Neural progenitor cell (in vitro differentiated cells): ENCODE data around the gene LGR4. TPM values are rescaled to one million over a fixed set of nuclear protein-coding genes. Genes with fewer than 3 reads are reported as not detected.

ENCODE experiments used
- DNase-seq: peaks from one replicate; pipeline ENCODE4 v3.0.0-alpha.2; 2016; ENCODE audit warnings: low spot score
- H2AFZ ChIP-seq: fragments of 200-600 bp; sonication (generic); replicated peaks from 2 replicates; pipeline ENCODE4 v1.6.1; 2016; ENCODE audit warnings: antibody characterized with exemption
- H3F3A ChIP-seq: fragments of 200-600 bp; sonication (generic); 2 replicates; pipeline ENCODE4 v1.6.1; 2016; ENCODE audit warnings: antibody characterized with exemption, low read depth
- H3K27ac ChIP-seq: fragments of 200-600 bp; sonication (generic); 2 replicates; pipeline ENCODE4 v1.5.1; 2016; ENCODE audit warnings: mild to moderate bottlenecking
- H3K27me3 ChIP-seq: fragments of 200-600 bp; sonication (generic); 2 replicates; pipeline ENCODE4 v1.6.1; 2016; ENCODE audit warnings: mild to moderate bottlenecking, moderate library complexity
- H3K36me3 ChIP-seq: fragments of 200-600 bp; sonication (generic); 2 replicates; pipeline ENCODE4 v1.5.1; 2016
- H3K4me1 ChIP-seq: fragments of 200-600 bp; sonication (generic); 2 replicates; pipeline ENCODE4 v1.6.1; 2016; ENCODE audit warnings: mixed run types
- H3K4me2 ChIP-seq: fragments of 200-600 bp; sonication (generic); 2 replicates; pipeline ENCODE4 v1.6.1; 2016
- H3K4me3 ChIP-seq: fragments of 200-600 bp; sonication (generic); 2 replicates; pipeline ENCODE4 v1.5.1; 2016
- H3K79me2 ChIP-seq: fragments of 200-600 bp; sonication (generic); 2 replicates; pipeline ENCODE4 v1.6.1; 2016; ENCODE audit warnings: low read depth
- H3K9ac ChIP-seq: fragments of 200-600 bp; sonication (generic); 2 replicates; pipeline ENCODE4 v1.6.1; 2016
- H3K9me3 ChIP-seq: fragments of 200-600 bp; sonication (generic); 2 replicates; pipeline ENCODE4 v1.5.1; 2016; ENCODE audit warnings: low read depth
- H4K20me1 ChIP-seq: fragments of 200-600 bp; sonication (generic); 2 replicates; pipeline ENCODE4 v1.6.1; 2016; ENCODE audit warnings: low read depth
- H3K27ac Mint-ChIP-seq: 3 replicates; pipeline ENCODE4 v1.8.0; 2021; ENCODE audit warnings: mixed read lengths
- H3K27me3 Mint-ChIP-seq: 2 replicates; pipeline ENCODE4 v1.8.0; 2022; ENCODE audit warnings: low read depth, mild to moderate bottlenecking, inconsistent platforms, moderate library complexity, mixed read lengths; ENCODE audit not compliant: insufficient read depth
- H3K36me3 Mint-ChIP-seq: 3 replicates; pipeline ENCODE4 v1.8.0; 2021; ENCODE audit warnings: mixed read lengths
- H3K4me1 Mint-ChIP-seq: 3 replicates; pipeline ENCODE4 v1.8.0; 2021; ENCODE audit warnings: mixed read lengths
- H3K4me3 Mint-ChIP-seq: 3 replicates; pipeline ENCODE4 v1.8.0; 2021; ENCODE audit warnings: mild to moderate bottlenecking, moderate library complexity, mixed read lengths
- H3K9me3 Mint-ChIP-seq: 3 replicates; pipeline ENCODE4 v1.8.0; 2020; ENCODE audit warnings: mixed read lengths
- CTCF ChIP-seq: fragments of 200-600 bp; sonication (generic); IDR thresholded peaks from 2 replicates; pipeline ENCODE4 v1.5.1; 2017; ENCODE audit warnings: antibody characterized with exemption, mild to moderate bottlenecking
- EZH2 ChIP-seq: fragments of 200-600 bp; sonication (generic); IDR thresholded peaks from 2 replicates; pipeline ENCODE4 v1.6.1; 2017; ENCODE audit warnings: antibody characterized with exemption, mild to moderate bottlenecking, moderate library complexity
- EZH2phosphoT487 ChIP-seq: fragments of 200-600 bp; sonication (generic); IDR thresholded peaks from 2 replicates; pipeline ENCODE4 v1.6.1; 2017; ENCODE audit warnings: antibody characterized with exemption
- total RNA-seq: library from RNA; depleted of rRNA; stranded (reverse); fragments of >200 nt; gene quantifications from 2 replicates; pipeline ENCODE4 v1.2.3, GENCODE V29; 2015; ENCODE audit warnings: low replicate concordance

The LGR4 gene
- total RNA-seq, 1 donor from 2014 or later: 274 TPM

GRCh38 chr11:27391331-27392015 lies 81.1 kb downstream of the LGR4 start:
- DNase-seq: peak; percentile 57
- H3K36me3 Mint-ChIP-seq: no peaks in the 10 kb centered on the region
- peaks cover 85% of the 10 kb centered on the region for H3F3A ChIP-seq
- H3K27ac Mint-ChIP-seq: peak overlapping the region; percentile 5
- no peak overlapping the region for H3K9ac ChIP-seq
- H3K4me2 ChIP-seq: peak overlapping the region; percentile 73
- H3K79me2 ChIP-seq: peaks cover 75% of the 10 kb centered on the region
- H3K36me3 ChIP-seq: peaks cover 10% of the 10 kb centered on the region
- H4K20me1 ChIP-seq: peaks cover 23% of the 10 kb centered on the region
- no peaks in the 10 kb centered on the region for H3K27me3 Mint-ChIP-seq
- peaks cover 81% of the 10 kb centered on the region for H3K4me1 Mint-ChIP-seq
- H2AFZ ChIP-seq: no peak overlapping the region
- peak overlapping the region; percentile 97 for H3K27ac ChIP-seq
- peak overlapping the region; percentile 32 for H3K4me3 ChIP-seq
- peaks cover 98% of the 10 kb centered on the region for H3K4me1 ChIP-seq
- no peaks in the 10 kb centered on the region for H3K27me3 ChIP-seq
- no peaks in the 10 kb centered on the region for H3K9me3 Mint-ChIP-seq
- no peak overlapping the region for H3K4me3 Mint-ChIP-seq
- H3K9me3 ChIP-seq: no peaks in the 10 kb centered on the region
- TF ChIP-seq EZH2 (no peak), CTCF (no peak), EZH2phosphoT487 (peak; percentile 44)

- Histone ChIP-seq H3K27me3 (no peaks in the 10 kb centered on the region), H3K4me2 (peak overlapping the region; percentile 73), H2AFZ (no peak overlapping the region), H3K36me3 (peaks cover 18% of the 10 kb centered on the region), H4K20me1 (peaks cover 29% of the 10 kb centered on the region), H3F3A (peaks cover 83% of the 10 kb centered on the region), H3K27ac (peak overlapping the region; percentile 97), H3K4me3 (peak overlapping the region; percentile 32), H3K9me3 (no peaks in the 10 kb centered on the region), H3K79me2 (peaks cover 75% of the 10 kb centered on the region), H3K9ac (no peak overlapping the region), H3K4me1 (peaks cover 94% of the 10 kb centered on the region)
- Mint-ChIP-seq H3K4me1 (peaks cover 79% of the 10 kb centered on the region), H3K27me3 (no peaks in the 10 kb centered on the region), H3K36me3 (no peaks in the 10 kb centered on the region), H3K27ac (peak overlapping the region; percentile 81), H3K4me3 (no peak overlapping the region), H3K9me3 (no peaks in the 10 kb centered on the region)
- DNase-seq: no peak
- peak; percentile 40 for TF ChIP-seq CTCF
- no peak for TF ChIP-seq EZH2
Measured at GRCh38 chr11:27390318-27391295, 82.0 kb downstream of the LGR4 start.

- H3K4me1 ChIP-seq: peaks cover 77% of the 10 kb centered on the region
- no peaks in the 10 kb centered on the region for H3K9me3 ChIP-seq
- Mint-ChIP-seq H3K9me3 (no peaks in the 10 kb centered on the region), H3K4me1 (peaks cover 64% of the 10 kb centered on the region), H3K27me3 (no peaks in the 10 kb centered on the region), H3K36me3 (peaks cover 6% of the 10 kb centered on the region), H3K4me3 (no peak overlapping the region), H3K27ac (no peak overlapping the region)
- peak overlapping the region; percentile 97 for H3K27ac ChIP-seq
- no peak for DNase-seq
- H3K27me3 ChIP-seq: no peaks in the 10 kb centered on the region
- H3F3A ChIP-seq: peaks cover 67% of the 10 kb centered on the region
- no peak overlapping the region for H3K9ac ChIP-seq
- no peak overlapping the region for H2AFZ ChIP-seq
- peaks cover 34% of the 10 kb centered on the region for H3K36me3 ChIP-seq
- H4K20me1 ChIP-seq: peaks cover 29% of the 10 kb centered on the region
- no peak for TF ChIP-seq EZH2
- no peak for TF ChIP-seq CTCF
- no peak for TF ChIP-seq EZH2phosphoT487
- peaks cover 75% of the 10 kb centered on the region for H3K79me2 ChIP-seq
- H3K4me3 ChIP-seq: no peak overlapping the region
- H3K4me2 ChIP-seq: peak overlapping the region; percentile 73
Measured at GRCh38 chr11:27388869-27389268, 83.7 kb downstream of the LGR4 start.
